HepG2 (cell line): Measurements from ENCODE around the gene EFNA4. TPM values are rescaled to one million over a fixed set of nuclear protein-coding genes. Genes with fewer than 3 reads are reported as not detected.

Experiments used
- ATAC-seq: fragments of 200-7000 bp; cut with Tn5 transposase; 3 replicates; pipeline ENCODE4 v1.9.1; 2020; ENCODE audit warnings: mild to moderate bottlenecking, moderate library complexity
- BruUV-seq: library from RNA; stranded (reverse); fragments of 400-500 nt; replicated peaks from 2 replicates; lab custom pipeline; 2021; lab: Mats Ljungman, UMichigan
- CTCF ChIA-PET: fragments of 300-600 bp; formaldehyde crosslinking; extraction: SDS; loops from one replicate; lab custom pipeline; 2021; ENCODE audit warnings: low total read pairs, inconsistent platforms, low intra/inter-chr PET ratio; lab: Yijun Ruan, JAX
- POLR2A ChIA-PET: fragments of 350-600 bp; sonication (Branson Sonifier 250); formaldehyde crosslinking; loops from one replicate; lab custom pipeline; 2020; ENCODE audit warnings: antibody characterized with exemption, inconsistent platforms; lab: Yijun Ruan, JAX
- DNase-seq: peaks from one replicate; pipeline ENCODE4 v3.0.0-alpha.2; 2015; ENCODE audit warnings: low spot score
- FAIRE-seq: peaks from 3 replicates; lab custom pipeline; 2011; peaks lifted over from hg19 to GRCh38; lab: Jason Lieb, UNC
- H2AFZ ChIP-seq: one replicate; pipeline ENCODE4 v1.6.1; 2011; ENCODE audit warnings: low read length, inconsistent platforms
- H3K27ac ChIP-seq: fragments of 300-600 bp; 3 replicates; pipeline ENCODE4 v1.8.0; 2011; ENCODE audit warnings: mixed run types, mild to moderate bottlenecking, mixed read lengths, low read length, inconsistent platforms; ENCODE audit not compliant: insufficient read depth; ENCODE audit errors: extremely low read length
- H3K27me3 ChIP-seq, 2 experiments: fragments of 200-600 bp in 1 of 2; 2 replicates in 1 of 2; 3 replicates in 1 of 2; pipeline versions ENCODE4 v1.6.0 to v1.8.0; 2011; ENCODE audit warnings: low read length in 2 of 2, mild to moderate bottlenecking in 2 of 2, moderate library complexity in 2 of 2, inconsistent platforms in 1 of 2; ENCODE audit not compliant: insufficient read depth in 2 of 2, control insufficient read depth in 1 of 2
- H3K36me3 ChIP-seq, 2 experiments: fragments of 200-600 bp in 1 of 2; replicated peaks in 1 of 2; 2 replicates in 1 of 2; 3 replicates in 1 of 2; pipeline versions ENCODE4 v1.5.1 to v1.8.0; 2011; ENCODE audit warnings: low read length in 2 of 2, inconsistent platforms in 1 of 2; ENCODE audit not compliant: insufficient read depth in 2 of 2, control insufficient read depth in 1 of 2
- H3K4me1 ChIP-seq: 2 replicates; pipeline ENCODE4 v1.5.1; 2012; ENCODE audit warnings: low read length, inconsistent platforms; ENCODE audit not compliant: insufficient read depth
- H3K4me2 ChIP-seq: 2 replicates; pipeline ENCODE4 v1.6.0; 2011; ENCODE audit warnings: low read depth, low read length, inconsistent platforms
- H3K4me3 ChIP-seq, 3 experiments: fragments of 200-600 bp in 1 of 3; sonication (generic), shearing (Covaris generic) in 1 of 3; replicated peaks in 1 of 3; 2 replicates each; pipeline ENCODE4 v1.5.1; 2011 to 2016; ENCODE audit warnings: low read length in 3 of 3, inconsistent platforms in 2 of 3, low read depth in 2 of 3, mild to moderate bottlenecking in 2 of 3, control low read depth in 1 of 3, mixed read lengths in 1 of 3; ENCODE audit not compliant: insufficient read depth in 1 of 3
- H3K79me2 ChIP-seq: one replicate; pipeline ENCODE4 v1.6.1; 2011; ENCODE audit warnings: low read length, inconsistent platforms; ENCODE audit not compliant: insufficient read depth
- H3K9ac ChIP-seq: 2 replicates; pipeline ENCODE4 v1.6.0; 2011; ENCODE audit warnings: mild to moderate bottlenecking, low read depth, low read length, inconsistent platforms; ENCODE audit not compliant: insufficient read depth
- H3K9me3 ChIP-seq: 2 replicates; pipeline ENCODE4 v1.5.1; 2012; ENCODE audit warnings: mild to moderate bottlenecking, low read length
- H4K20me1 ChIP-seq: 2 replicates; pipeline ENCODE4 v1.6.0; 2011; ENCODE audit warnings: inconsistent platforms, mild to moderate bottlenecking, low read length, moderate library complexity; ENCODE audit not compliant: insufficient read depth
- EP300 ChIP-seq, 3 experiments: sonication (generic) in 1 of 3; formaldehyde crosslinking in 1 of 3; IDR thresholded peaks; 2 replicates each; pipeline versions ENCODE4 v1.5.1 to v1.6.1; 2011 to 2020; ENCODE audit warnings: low read depth in 2 of 3, low read length in 2 of 3, borderline replicate concordance in 1 of 3, improper control_type of control experiment in 1 of 3, mild to moderate bottlenecking in 1 of 3, missing genetic modification reagents in 1 of 3, moderate library complexity in 1 of 3
- HOXA5 ChIP-seq: sonication (generic); formaldehyde crosslinking; IDR thresholded peaks from 2 replicates; pipeline ENCODE4 v1.4.0; 2020; ENCODE audit warnings: missing genetic modification reagents
- MEF2D ChIP-seq: sonication (generic); formaldehyde crosslinking; IDR thresholded peaks from 2 replicates; pipeline ENCODE4 v1.5.1; 2020; ENCODE audit warnings: mild to moderate bottlenecking, missing genetic modification reagents
- MLX ChIP-seq: IDR thresholded peaks from 2 replicates; pipeline ENCODE4 v1.6.1; 2016
- NR2F1 ChIP-seq, 2 experiments: fragments of 450-650 bp in 1 of 2; formaldehyde crosslinking in 1 of 2; IDR thresholded peaks; 2 replicates each; pipeline versions ENCODE4 v1.5.0 to v1.6.1; 2016 to 2020; ENCODE audit warnings: mild to moderate bottlenecking in 1 of 2, missing compliant biosample characterization in 1 of 2, missing genetic modification reagents in 1 of 2, moderate library complexity in 1 of 2
- NR2F2 ChIP-seq: IDR thresholded peaks from 2 replicates; pipeline ENCODE4 v1.6.1; 2012; ENCODE audit warnings: low read depth, inconsistent platforms, borderline replicate concordance
- PHF8 ChIP-seq: sonication (generic); formaldehyde crosslinking; IDR thresholded peaks from 2 replicates; pipeline ENCODE4 v1.5.0; 2020; ENCODE audit warnings: missing genetic modification reagents
- PRDM10 ChIP-seq: sonication (generic); formaldehyde crosslinking; IDR thresholded peaks from 2 replicates; pipeline ENCODE4 v1.4.0; 2020; ENCODE audit warnings: low read depth, missing genetic modification reagents
- RAD21 ChIP-seq: fragments of 450-650 bp; formaldehyde crosslinking; IDR thresholded peaks from 2 replicates; pipeline ENCODE4 v1.5.0; 2020; ENCODE audit warnings: mild to moderate bottlenecking
- ZNF552 ChIP-seq: sonication (generic); formaldehyde crosslinking; IDR thresholded peaks from 2 replicates; pipeline ENCODE4 v1.9.0; 2022; ENCODE audit warnings: missing genetic modification reagents, mild to moderate bottlenecking, borderline replicate concordance
- ZNF713 ChIP-seq: sonication (generic); formaldehyde crosslinking; IDR thresholded peaks from 2 replicates; pipeline ENCODE4 v1.4.0; 2020; ENCODE audit warnings: mild to moderate bottlenecking, missing genetic modification reagents
- ZNF724P ChIP-seq: sonication (generic); formaldehyde crosslinking; IDR thresholded peaks from 2 replicates; pipeline ENCODE4 v1.8.0; 2022; ENCODE audit warnings: missing genetic modification reagents, borderline replicate concordance
- ZNF768 ChIP-seq: sonication (generic); formaldehyde crosslinking; IDR thresholded peaks from 2 replicates; pipeline ENCODE4 v1.4.0; 2020; ENCODE audit warnings: missing genetic modification reagents
- WGBS: methylation state at CpG from one replicate; pipeline ENCODE4 v1.1.6; 2017; ENCODE audit warnings: low lambda C conversion rate; 5-methylcytosine and 5-hydroxymethylcytosine counted together
- in situ Hi-C: cut with HindIII; loops from 2 replicates; pipeline ENCODE4 v1.10.0; 2017; ENCODE audit warnings: low pct_unique_long_range_greater_than_20kb; ENCODE audit not compliant: extremely low pct_ligation_motif_present
- intact Hi-C: fragments of 100-400 bp; cut with micrococcal nuclease; formaldehyde crosslinking; loops from one replicate; pipeline ENCODE4 v1.10.0; 2022; ENCODE audit not compliant: unreplicated experiment
- polyA plus RNA-seq, 8 experiments: library from polyadenylated mRNA; depleted of rRNA in 3 of 8; stranded (reverse) in 7 of 8; unstranded in 1 of 8; fragments of >200 nt; fragmentation: Illumina TruSeq in 4 of 8; extraction: Trizol in 4 of 8; gene quantifications; 2 replicates each; pipeline versions ENCODE4 v1.2.1 to v1.2.3, GENCODE V29; 2011 to 2016; ENCODE audit warnings: low read depth in 4 of 8, missing spikeins in 1 of 8, mixed read lengths in 1 of 8; ENCODE audit not compliant: insufficient read depth in 1 of 8
- total RNA-seq, 5 experiments: library from RNA; depleted of rRNA; stranded (reverse); fragments of >200 nt; fragmentation: Illumina TruSeq; extraction: Trizol; gene quantifications; 2 replicates each; pipeline ENCODE4 v1.2.3, GENCODE V29; 2016; ENCODE audit warnings: low read depth in 1 of 5

Gene EFNA4
- total and polyA plus RNA-seq, 2 of the 13 experiments (the other 11 are each of a cell fraction or from before 2014, with no cell fraction given), result 12.0 to 17.2 TPM

- in situ Hi-C loops, result loop anchor here (5.0 kb wide), 2 partner anchors 36 to 76 kb away; partner anchors contain the start of gene EFNA1
- peak overlapping the region in 2 of 3 experiments; percentile 9 to 54; a peak in 2 of 6 replicates for H3K4me3 ChIP-seq
- TF ChIP-seq NR2F2 (peak; percentile 78; the same call in 1 of the 2 replicates), ZNF713 (CRISPR knock-in tag) (0 out of 2 replicates have a peak, but pooled peaks have one; percentile 28), NR2F1 (CRISPR knock-in tag; IDR thresholded peaks at IDR 0.05) (peak; percentile 60 to 90), PHF8 (CRISPR knock-in tag) (peak; percentile 47; the same call in 1 of the 2 replicates), ZNF724P (no peak), ZNF768 (CRISPR knock-in tag) (0 out of 2 replicates have a peak, but pooled peaks have one; percentile 41), RAD21 (CRISPR knock-in tag) (peak; percentile 95), MLX (0 out of 2 replicates have a peak, but pooled peaks have one; percentile 64), MEF2D (CRISPR knock-in tag) (peak; percentile 92), HOXA5 (CRISPR knock-in tag) (peak; percentile 55; the same call in 1 of the 2 replicates), EP300 (IDR thresholded peaks at IDR 0.05; ENCODE audit: low read depth in 2 of 2, low read length in 2 of 2) (no peak; a peak in 1 of 4 replicates), EP300 (CRISPR knock-in tag; IDR thresholded peaks at IDR 0.05; ENCODE audit: borderline replicate concordance) (peak; percentile 36; the same call in 1 of the 2 replicates), ZNF552 (0 out of 2 replicates have a peak, but pooled peaks have one; percentile 22), PRDM10 (CRISPR knock-in tag) (peak; percentile 36; the same call in 1 of the 2 replicates)
Observed at GRCh38 chr1:155091071-155092051, 27.8 kb downstream of the EFNA4 start.

More at GRCh38 chr1:155091071-155092051, 27.8 kb downstream of the EFNA4 start:
- ChIA-PET POLR2A (interaction anchor here (0.6 to 2.2 kb wide), 15 partner anchors 9 to 121 kb away, joined by 3 to 75 read pairs (median 4); partner anchors contain the start of genes ADAM15, EFNA1, KRTCAP2 and SHC1), CTCF (interaction anchor here (4.7 to 6.6 kb wide), 2 partner anchors 44 to 76 kb away, joined by 18 to 165 read pairs; partner anchors contain the start of gene SLC50A1)
- H3K36me3 ChIP-seq, result no peaks in the 10 kb centered on the region
- peaks cover 77% of the 10 kb centered on the region for H3K4me1 ChIP-seq
- peak overlapping the region; percentile 52 for H3K27ac ChIP-seq
- no peaks in the 10 kb centered on the region for H3K79me2 ChIP-seq
- no TSS peak for BruUV-seq
- ATAC-seq (peak; percentile 79), FAIRE-seq (peak; percentile 68), DNase-seq (peak; percentile 78)
- peaks cover 0 to 2% of the 10 kb centered on the region in 2 experiments; a peak in 1 of 5 replicates for H3K27me3 ChIP-seq
- H3K4me2 ChIP-seq, result peak overlapping the region; percentile 75
- no peaks in the 10 kb centered on the region for H4K20me1 ChIP-seq
- WGBS, result 13% methylated on average over 23 of the region's 29 CpGs
- H3K9ac ChIP-seq, result peak overlapping the region; percentile 30; the same call in 1 of the 2 replicates
- intact Hi-C loops, result loop anchor here (5.0 kb wide), 1 partner anchor 36 kb away; the partner anchor contains the start of gene EFNA1
- H2AFZ ChIP-seq, result no peak overlapping the region
- H3K9me3 ChIP-seq, result no peaks in the 10 kb centered on the region
